Loucy (cell line): ENCODE results near the gene CPVL.

Source experiments
- H2AFZ ChIP-seq: fragments of 200-600 bp; sonication (generic); 2 replicates; pipeline ENCODE4 v1.6.0; 2016; ENCODE audit warnings: antibody characterized with exemption, mild to moderate bottlenecking, low read length, moderate library complexity
- H3F3A ChIP-seq: fragments of 200-600 bp; 2 replicates; pipeline ENCODE4 v1.6.0; 2016; ENCODE audit warnings: antibody characterized with exemption, low read depth, mild to moderate bottlenecking
- H3K27me3 ChIP-seq: fragments of 200-600 bp; sonication (generic); 2 replicates; pipeline ENCODE4 v1.6.1; 2014; ENCODE audit warnings: low read length, mild to moderate bottlenecking; ENCODE audit not compliant: insufficient read depth, poor library complexity, severe bottlenecking
- H3K36me3 ChIP-seq: fragments of 200-600 bp; sonication (generic); 2 replicates; pipeline ENCODE4 v1.6.1; 2016; ENCODE audit warnings: low read length; ENCODE audit not compliant: insufficient read depth
- H3K4me1 ChIP-seq: fragments of 200-600 bp; sonication (generic); 2 replicates; pipeline ENCODE4 v1.5.1; 2014; ENCODE audit warnings: low read length, mild to moderate bottlenecking; ENCODE audit not compliant: insufficient read depth, poor library complexity, severe bottlenecking
- H3K4me2 ChIP-seq: fragments of 200-600 bp; sonication (generic); 2 replicates; pipeline ENCODE4 v1.6.0; 2014; ENCODE audit warnings: antibody characterized with exemption, low read length, low read depth, mild to moderate bottlenecking; ENCODE audit not compliant: poor library complexity, severe bottlenecking
- H3K4me3 ChIP-seq: fragments of 200-600 bp; sonication (generic); 2 replicates; pipeline ENCODE4 v1.5.1; 2014; ENCODE audit warnings: low read length, mild to moderate bottlenecking, mixed read lengths; ENCODE audit not compliant: poor library complexity, severe bottlenecking
- H3K79me2 ChIP-seq: fragments of 200-600 bp; sonication (generic); 2 replicates; pipeline ENCODE4 v1.6.1; 2014; ENCODE audit warnings: low read length; ENCODE audit not compliant: insufficient read depth
- H3K9ac ChIP-seq: fragments of 200-600 bp; sonication (generic); 2 replicates; pipeline ENCODE4 v1.6.0; 2014; ENCODE audit warnings: mild to moderate bottlenecking, low read depth, low read length, moderate library complexity; ENCODE audit not compliant: poor library complexity, severe bottlenecking
- H3K9me2 ChIP-seq: fragments of 200-600 bp; sonication (generic); replicated peaks from 2 replicates; pipeline ENCODE4 v1.6.1; 2016; ENCODE audit warnings: low read depth, low read length, mixed read lengths
- H3K9me3 ChIP-seq: fragments of 200-600 bp; sonication (generic); 2 replicates; pipeline ENCODE4 v1.6.1; 2014; ENCODE audit warnings: mild to moderate bottlenecking, antibody characterized with exemption, low read length, low read depth; ENCODE audit not compliant: insufficient read depth
- H4K20me1 ChIP-seq: fragments of 200-600 bp; sonication (generic); 2 replicates; pipeline ENCODE4 v1.6.0; 2014; ENCODE audit warnings: antibody characterized with exemption, low read length, mild to moderate bottlenecking; ENCODE audit not compliant: insufficient read depth, poor library complexity, severe bottlenecking
- CTCF ChIP-seq: fragments of 200-600 bp; sonication (generic); conservative IDR thresholded peaks from 2 replicates; pipeline ENCODE4 v1.5.1; 2014; ENCODE audit warnings: mild to moderate bottlenecking, antibody characterized with exemption, low read length
- EZH2phosphoT487 ChIP-seq: fragments of 200-600 bp; IDR thresholded peaks from 2 replicates; pipeline ENCODE4 v1.6.1; 2018; ENCODE audit warnings: antibody characterized with exemption, mild to moderate bottlenecking, moderate library complexity, borderline replicate concordance

Gene CPVL

GRCh38 chr7:29130096-29130495 lies 16.2 kb downstream of the CPVL start:
- Histone ChIP-seq H3K4me1 (no peaks in the 10 kb centered on the region), H2AFZ (no peak overlapping the region), H3K9ac (no peak overlapping the region), H3K9me2 (no peaks in the 10 kb centered on the region), H3K4me3 (no peak overlapping the region), H4K20me1 (no peaks in the 10 kb centered on the region), H3F3A (no peaks in the 10 kb centered on the region), H3K27me3 (no peaks in the 10 kb centered on the region), H3K4me2 (no peak overlapping the region), H3K36me3 (no peaks in the 10 kb centered on the region), H3K9me3 (no peaks in the 10 kb centered on the region), H3K79me2 (no peaks in the 10 kb centered on the region)
- TF ChIP-seq CTCF, result no peak
- TF ChIP-seq EZH2phosphoT487, result no peak

GRCh38 chr7:29127527-29127926 lies 18.8 kb downstream of the CPVL start:
- no peaks in the 10 kb centered on the region for H3K9me3 ChIP-seq
- no peaks in the 10 kb centered on the region for H4K20me1 ChIP-seq
- H3K9ac ChIP-seq, result no peak overlapping the region
- no peaks in the 10 kb centered on the region for H3K36me3 ChIP-seq
- TF ChIP-seq CTCF, result no peak
- TF ChIP-seq EZH2phosphoT487, result no peak
- H3K4me3 ChIP-seq, result no peak overlapping the region
- no peak overlapping the region for H2AFZ ChIP-seq
- no peak overlapping the region for H3K4me2 ChIP-seq
- no peaks in the 10 kb centered on the region for H3K79me2 ChIP-seq
- no peaks in the 10 kb centered on the region for H3K27me3 ChIP-seq
- H3F3A ChIP-seq, result no peaks in the 10 kb centered on the region
- H3K4me1 ChIP-seq, result no peaks in the 10 kb centered on the region
- no peaks in the 10 kb centered on the region for H3K9me2 ChIP-seq

- Histone ChIP-seq H3K27me3 (no peaks in the 10 kb centered on the region), H3K9me3 (no peaks in the 10 kb centered on the region), H3K79me2 (no peaks in the 10 kb centered on the region), H3K9ac (no peak overlapping the region), H3F3A (no peaks in the 10 kb centered on the region), H3K4me2 (no peak overlapping the region), H3K9me2 (no peaks in the 10 kb centered on the region), H4K20me1 (no peaks in the 10 kb centered on the region), H3K36me3 (no peaks in the 10 kb centered on the region), H3K4me1 (no peaks in the 10 kb centered on the region), H3K4me3 (no peak overlapping the region), H2AFZ (no peak overlapping the region)
- TF ChIP-seq CTCF (no peak), EZH2phosphoT487 (no peak)
These were observed 19.5 kb downstream of the CPVL start for GRCh38 chr7:29126804-29127203.
